Aorta (tissue), 5 donors: ENCODE data around the gene TEAD1. TPM values are rescaled to one million over a fixed set of nuclear protein-coding genes. Genes with fewer than 3 reads are reported as not detected.

ENCODE experiments used
- ATAC-seq: fragments of 200-7000 bp; cut with Tn5 transposase; one replicate; pipeline ENCODE4 v1.9.1; 2022; ENCODE audit warnings: moderate library complexity; ENCODE audit not compliant: low FRiP score
- DNase-seq, 2 donors: peaks; one replicate each; pipeline ENCODE4 v3.0.0-alpha.2; 2020
- H3K27ac ChIP-seq, 2 donors: one replicate each; pipeline ENCODE4 v1.5.1; 2013; ENCODE audit warnings: low read length in 2 of 2, mild to moderate bottlenecking in 2 of 2, moderate library complexity in 2 of 2, control low read depth in 1 of 2, inconsistent platforms in 1 of 2, low read depth in 1 of 2
- H3K27me3 ChIP-seq, 2 donors: one replicate each; pipeline ENCODE4 v1.6.1; 2013; ENCODE audit warnings: control low read depth in 1 of 2, low read length in 1 of 2, mild to moderate bottlenecking in 1 of 2, moderate library complexity in 1 of 2; ENCODE audit not compliant: insufficient read depth in 2 of 2, control insufficient read depth in 1 of 2
- H3K36me3 ChIP-seq, 2 donors: one replicate each; pipeline ENCODE4 v1.6.1; 2013; ENCODE audit warnings: control low read depth in 1 of 2, low read length in 1 of 2, mild to moderate bottlenecking in 1 of 2; ENCODE audit not compliant: insufficient read depth in 2 of 2, control insufficient read depth in 1 of 2
- H3K4me1 ChIP-seq, 2 donors: one replicate each; pipeline ENCODE4 v1.6.1; 2013; ENCODE audit warnings: low read length in 2 of 2, control low read depth in 1 of 2, mild to moderate bottlenecking in 1 of 2, moderate library complexity in 1 of 2; ENCODE audit not compliant: insufficient read depth in 2 of 2, control insufficient read depth in 1 of 2
- H3K4me3 ChIP-seq, 2 donors: one replicate each; pipeline ENCODE4 v1.5.1; 2013; ENCODE audit warnings: low read length in 2 of 2, control low read depth in 1 of 2, mild to moderate bottlenecking in 1 of 2
- H3K9me3 ChIP-seq: one replicate; pipeline ENCODE4 v1.6.1; 2013; ENCODE audit warnings: mild to moderate bottlenecking, low read length; ENCODE audit not compliant: control insufficient read depth
- WGBS, 2 donors: extraction: QIAGEN DNeasy Blood & Tissue Kit; methylation state at CpG; one replicate each; pipeline ENCODE4 v1.1.7; 2013; 5-methylcytosine and 5-hydroxymethylcytosine counted together
- intact Hi-C, 2 donors: fragments of 100-400 bp; cut with DNase I; formaldehyde crosslinking; loops; one replicate each; pipeline versions ENCODE4 v1.14.2 to v1.15.0; 2022
- polyA plus RNA-seq, 2 donors: library from polyadenylated mRNA; stranded (reverse); fragments of 200-250 nt; gene quantifications; one replicate each; pipeline ENCODE4 v1.2.3, GENCODE V29; 2013
- total RNA-seq, 2 donors: library from RNA; stranded (reverse); fragmentation: NEBNext Ultra II Directional; extraction: Animal tissue kit (Norgen Biotek cat#: 25700); gene quantifications; one replicate each; pipeline ENCODE4 v1.2.1, GENCODE V29; 2021
- donor health status: healthy with polysubstance abuse.
- donor health status: Bipolar disorder and iron deficiency.
- donor health status: DM: no; HTN: no; CAD: no.
- donor health status: DM: no; HTN: no; CAD: no.
- donor health status: DM: yes; HTN: yes; CAD: no.

The TEAD1 gene
- total and polyA plus RNA-seq, 4 donors = 10.8 to 64.9 (median 34.3) TPM

DNA sequence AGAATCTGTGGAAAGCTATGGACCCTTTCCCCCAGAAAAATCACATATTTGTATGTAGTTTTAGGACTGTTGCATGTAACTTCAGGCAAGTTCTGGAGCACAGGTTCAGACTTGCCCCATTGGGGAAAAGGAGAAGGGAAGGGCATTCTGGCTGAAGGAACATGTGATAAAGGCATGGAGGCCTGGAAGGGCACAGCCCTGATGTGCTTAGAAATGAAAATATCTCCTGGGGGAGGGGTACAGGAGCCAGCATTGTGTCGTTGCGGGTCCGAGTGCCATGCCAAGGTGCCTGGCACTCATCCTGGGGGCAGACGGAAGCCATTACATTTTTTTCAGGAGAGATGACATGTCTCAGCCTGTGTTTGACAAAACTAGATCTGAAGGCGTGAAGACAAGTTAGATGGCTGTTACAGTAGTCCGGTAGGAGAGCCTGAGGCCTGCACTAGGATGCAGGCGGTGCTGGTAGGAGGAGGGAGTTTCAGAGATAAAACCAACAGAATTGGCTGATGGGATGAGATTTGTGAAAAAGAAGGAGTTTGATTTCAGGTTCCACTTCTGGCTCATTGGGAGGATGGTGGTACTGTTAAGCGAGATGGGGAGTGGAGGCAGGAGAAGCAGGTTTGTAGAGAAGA is 96.9 kb downstream of the TEAD1 start:
- Histone ChIP-seq H3K9me3 (no peaks in the 10 kb centered on the region), H3K36me3 (no peaks in the 10 kb centered on the region), H3K4me3 (no peak overlapping the region), H3K27ac (no peak overlapping the region), H3K4me1 (peaks cover 0 to 2% of the 10 kb centered on the region in 2 donors), H3K27me3 (no peaks in the 10 kb centered on the region)
- WGBS, 2 donors = 61 to 66% methylated on average over 8 of the region's 8 CpGs
- DNase-seq (no peak), ATAC-seq (no peak)
- intact Hi-C loops = no loop called here

- DNase-seq = no peak
- H3K27me3 ChIP-seq = no peaks in the 10 kb centered on the region
- intact Hi-C loops = no loop called here
- no peaks in the 10 kb centered on the region for H3K36me3 ChIP-seq
- no peaks in the 10 kb centered on the region for H3K9me3 ChIP-seq
- WGBS, 2 donors = 56 to 70% methylated on average over 2 of the region's 2 CpGs
- no peak for ATAC-seq
- H3K4me3 ChIP-seq = no peak overlapping the region
- peaks cover 0 to 2% of the 10 kb centered on the region in 2 donors for H3K4me1 ChIP-seq
- no peak overlapping the region for H3K27ac ChIP-seq
Observed at GRCh38 chr11:12771875-12772274, 97.7 kb downstream of the TEAD1 start.

GRCh38 chr11:12772324-12772723 is 98.1 kb downstream of the TEAD1 start:
- intact Hi-C loops = no loop called here
- Histone ChIP-seq H3K27me3 (no peaks in the 10 kb centered on the region), H3K9me3 (no peaks in the 10 kb centered on the region), H3K27ac (no peak overlapping the region), H3K4me1 (peaks cover 0 to 2% of the 10 kb centered on the region in 2 donors), H3K4me3 (no peak overlapping the region), H3K36me3 (no peaks in the 10 kb centered on the region)
- ATAC-seq = no peak
- WGBS, 2 donors = 74 to 90% methylated on average over 1 of the region's 1 CpG
- no peak for DNase-seq

DNA sequence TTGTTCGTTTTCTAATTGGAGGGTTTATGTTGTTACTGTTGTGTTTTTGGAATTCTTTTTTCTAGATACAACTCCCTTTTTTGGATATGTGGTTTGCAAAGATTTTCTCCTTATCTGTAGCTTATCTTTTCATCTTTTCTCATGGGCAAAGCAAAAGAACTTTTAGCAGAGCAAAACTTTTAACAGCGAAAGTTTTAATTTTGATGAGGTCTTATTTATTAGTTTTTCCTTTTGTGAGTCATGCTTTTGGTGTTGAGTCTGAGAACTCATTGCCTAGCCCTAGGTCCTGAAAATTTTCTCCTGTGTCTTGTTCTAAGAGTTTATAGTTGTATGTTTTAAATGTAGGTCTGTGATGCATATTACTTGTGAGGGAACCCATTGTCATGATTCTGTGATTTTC is 99.4 kb downstream of the TEAD1 start:
- intact Hi-C loops = no loop called here
- H3K9me3 ChIP-seq = no peaks in the 10 kb centered on the region
- peaks cover 0 to 2% of the 10 kb centered on the region in 2 donors for H3K4me1 ChIP-seq
- H3K4me3 ChIP-seq = no peak overlapping the region
- H3K27me3 ChIP-seq = no peaks in the 10 kb centered on the region
- DNase-seq (no peak), ATAC-seq (no peak)
- 41 to 42% methylated on average over 2 of the region's 2 CpGs for WGBS, 2 donors
- H3K36me3 ChIP-seq = no peaks in the 10 kb centered on the region
- H3K27ac ChIP-seq = no peak overlapping the region

DNA sequence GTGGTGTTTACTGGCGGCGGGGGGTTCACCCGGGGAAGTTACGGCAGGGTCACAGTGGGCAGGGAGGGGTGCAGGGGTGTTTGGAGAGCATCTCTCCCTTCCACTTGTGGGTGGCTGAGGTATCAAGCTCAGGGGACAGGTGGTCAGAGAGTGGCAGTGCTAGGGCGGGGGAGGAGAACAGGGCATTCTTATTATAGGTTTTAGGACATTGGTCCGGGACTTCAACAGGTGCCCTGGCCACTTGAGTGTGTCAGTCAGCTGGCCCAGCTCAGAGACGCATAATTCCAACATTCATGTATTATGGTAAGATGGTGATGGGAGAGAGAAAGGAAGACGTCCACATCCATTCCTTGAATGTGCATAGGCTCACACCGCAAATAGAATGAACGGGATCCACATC is 101.7 kb downstream of the TEAD1 start:
- Histone ChIP-seq H3K27me3 (no peaks in the 10 kb centered on the region), H3K4me1 (no peaks in the 10 kb centered on the region), H3K27ac (no peak overlapping the region), H3K4me3 (no peak overlapping the region), H3K36me3 (no peaks in the 10 kb centered on the region), H3K9me3 (no peaks in the 10 kb centered on the region)
- intact Hi-C loops = no loop called here
- ATAC-seq = no peak
- WGBS, 2 donors = 93 to 96% methylated on average over 10 of the region's 10 CpGs
- no peak for DNase-seq

GRCh38 chr11:12777208-12777874 is 103.1 kb downstream of the TEAD1 start:
- DNase-seq (no peak), ATAC-seq (no peak)
- no peaks in the 10 kb centered on the region for H3K27me3 ChIP-seq
- no peak overlapping the region for H3K4me3 ChIP-seq
- H3K9me3 ChIP-seq = no peaks in the 10 kb centered on the region
- H3K27ac ChIP-seq = no peak overlapping the region
- H3K36me3 ChIP-seq = no peaks in the 10 kb centered on the region
- WGBS, 2 donors = 93 to 95% methylated on average over 5 of the region's 5 CpGs
- no peaks in the 10 kb centered on the region for H3K4me1 ChIP-seq
- intact Hi-C loops = no loop called here

- no peaks in the 10 kb centered on the region for H3K36me3 ChIP-seq
- 75 to 84% methylated on average over 2 of the region's 2 CpGs for WGBS, 2 donors
- H3K9me3 ChIP-seq = no peaks in the 10 kb centered on the region
- H3K4me1 ChIP-seq = no peaks in the 10 kb centered on the region
- H3K27me3 ChIP-seq = no peaks in the 10 kb centered on the region
- H3K27ac ChIP-seq = no peak overlapping the region
- no peak overlapping the region for H3K4me3 ChIP-seq
- no peak for ATAC-seq
- no peak for DNase-seq
- intact Hi-C loops = no loop called here
Observed at GRCh38 chr11:12778240-12778905, 104.2 kb downstream of the TEAD1 start.

GRCh38 chr11:12783765-12784164 is 109.5 kb downstream of the TEAD1 start:
- ATAC-seq = no peak

GRCh38 chr11:12784445-12784844 is 110.2 kb downstream of the TEAD1 start:
- H3K9me3 ChIP-seq = no peaks in the 10 kb centered on the region
- DNase-seq (no peak), ATAC-seq (no peak)
- intact Hi-C loops = no loop called here
- no peaks in the 10 kb centered on the region for H3K27me3 ChIP-seq
- no peak overlapping the region for H3K4me3 ChIP-seq
- H3K4me1 ChIP-seq = no peaks in the 10 kb centered on the region
- H3K36me3 ChIP-seq = no peaks in the 10 kb centered on the region
- H3K27ac ChIP-seq = no peak overlapping the region
- WGBS, 2 donors = 29 to 30% methylated on average over 3 of the region's 3 CpGs

More at GRCh38 chr11:12783765-12784164, 109.5 kb downstream of the TEAD1 start:
- no peaks in the 10 kb centered on the region for H3K36me3 ChIP-seq
- H3K4me3 ChIP-seq = no peak overlapping the region
- H3K27ac ChIP-seq = no peak overlapping the region
- H3K4me1 ChIP-seq = no peaks in the 10 kb centered on the region
- DNase-seq = no peak
- WGBS, 2 donors = 98 to 100% methylated on average over 2 of the region's 2 CpGs
- intact Hi-C loops = no loop called here
- H3K27me3 ChIP-seq = no peaks in the 10 kb centered on the region
- H3K9me3 ChIP-seq = no peaks in the 10 kb centered on the region
